ENCODE data around the gene FKBP5. TPM values are rescaled to one million over a fixed set of nuclear protein-coding genes. Genes with fewer than 3 reads are reported as not detected.

The FKBP5 gene
- total and polyA plus RNA-seq, 2 donors (not counting 3 experiments of a cell fraction or from before 2014, with no cell fraction given) = 16.7 to 56.8 TPM

DNA sequence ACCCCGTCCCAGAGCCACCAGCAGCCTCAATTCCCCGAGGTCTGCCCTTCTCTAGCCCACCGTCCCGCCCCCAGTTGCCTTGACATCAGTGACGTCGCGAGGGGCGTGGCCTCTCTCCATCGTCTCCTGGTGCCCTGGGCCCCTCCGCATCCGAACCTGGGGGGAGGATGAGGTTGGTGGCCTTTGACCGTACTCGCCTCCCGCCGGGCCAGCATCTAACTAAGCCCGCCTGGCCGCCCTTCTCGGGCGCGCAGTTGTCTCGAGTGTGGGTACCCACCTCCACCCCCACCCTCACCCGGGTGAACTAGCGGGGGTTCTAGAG lies 42.7 kb upstream of the FKBP5 start:
- no TSS peak for BruUV-seq (replicated peaks)
- H3K9ac ChIP-seq (replicated peaks; ENCODE audit: extremely low read depth, insufficient read depth, low read length) = peak overlapping the region; percentile 93
- peak overlapping the region; percentile 56 for H3K4me2 ChIP-seq (ENCODE audit: insufficient read depth, low read length)
- H3K27me3 ChIP-seq (ENCODE audit: control insufficient read depth in 2 of 2, insufficient read depth in 2 of 2, low read length in 2 of 2) = no peaks in the 10 kb centered on the region
- TF ChIP-seq MYC (IDR thresholded peaks at IDR 0.05; ENCODE audit: low read depth, low read length) = no peak
- no peak for TF ChIP-seq POLR2AphosphoS5 (IDR thresholded peaks at IDR 0.05; ENCODE audit: insufficient read depth, low read depth, low read length)
- TF ChIP-seq, protein P1, sequence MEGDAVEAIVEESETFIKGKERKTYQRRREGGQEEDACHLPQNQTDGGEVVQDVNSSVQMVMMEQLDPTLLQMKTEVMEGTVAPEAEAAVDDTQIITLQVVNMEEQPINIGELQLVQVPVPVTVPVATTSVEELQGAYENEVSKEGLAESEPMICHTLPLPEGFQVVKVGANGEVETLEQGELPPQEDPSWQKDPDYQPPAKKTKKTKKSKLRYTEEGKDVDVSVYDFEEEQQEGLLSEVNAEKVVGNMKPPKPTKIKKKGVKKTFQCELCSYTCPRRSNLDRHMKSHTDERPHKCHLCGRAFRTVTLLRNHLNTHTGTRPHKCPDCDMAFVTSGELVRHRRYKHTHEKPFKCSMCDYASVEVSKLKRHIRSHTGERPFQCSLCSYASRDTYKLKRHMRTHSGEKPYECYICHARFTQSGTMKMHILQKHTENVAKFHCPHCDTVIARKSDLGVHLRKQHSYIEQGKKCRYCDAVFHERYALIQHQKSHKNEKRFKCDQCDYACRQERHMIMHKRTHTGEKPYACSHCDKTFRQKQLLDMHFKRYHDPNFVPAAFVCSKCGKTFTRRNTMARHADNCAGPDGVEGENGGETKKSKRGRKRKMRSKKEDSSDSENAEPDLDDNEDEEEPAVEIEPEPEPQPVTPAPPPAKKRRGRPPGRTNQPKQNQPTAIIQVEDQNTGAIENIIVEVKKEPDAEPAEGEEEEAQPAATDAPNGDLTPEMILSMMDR (IDR thresholded peaks at IDR 0.05; ENCODE audit: extremely low read depth in 1 of 2, insufficient read depth in 1 of 2, low read depth in 1 of 2, low read length in 2 of 2) = no peak
- TF ChIP-seq POLR2A (IDR thresholded peaks at IDR 0.05; ENCODE audit: low read depth, low read length) = no peak
- TF ChIP-seq, protein P2, sequence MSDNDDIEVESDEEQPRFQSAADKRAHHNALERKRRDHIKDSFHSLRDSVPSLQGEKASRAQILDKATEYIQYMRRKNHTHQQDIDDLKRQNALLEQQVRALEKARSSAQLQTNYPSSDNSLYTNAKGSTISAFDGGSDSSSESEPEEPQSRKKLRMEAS (IDR thresholded peaks at IDR 0.05; ENCODE audit: insufficient read depth, insufficient read length) = no peak
- TF ChIP-seq GATA2 (IDR thresholded peaks at IDR 0.05; ENCODE audit: insufficient read depth, insufficient read length, low read depth, low read length) = no peak
- no peak for TF ChIP-seq JUN (IDR thresholded peaks at IDR 0.05; ENCODE audit: borderline replicate concordance, insufficient read depth, insufficient read length, low read depth)
- no peak for TF ChIP-seq FOS (IDR thresholded peaks at IDR 0.05; ENCODE audit: borderline replicate concordance, insufficient read depth, low read length)
- no peak for TF ChIP-seq EZH2 (IDR thresholded peaks at IDR 0.05; ENCODE audit: borderline replicate concordance, low read depth, low read length, severe bottlenecking)
- no peaks in the 10 kb centered on the region for H3K9me3 ChIP-seq (replicated peaks; ENCODE audit: control insufficient read depth, insufficient read depth, low read length)
- intact Hi-C loops (cut with micrococcal nuclease) (loop anchor here (10.0 kb wide), 1 partner anchor 437 kb away; the partner anchor contains the start of gene DEF6), dilution Hi-C loops (cut with MboI; ENCODE audit: extremely low pct_ligation_motif_present, low sequenced_read_pairs) (no loop called here)
- no peaks in the 10 kb centered on the region for H4K20me1 ChIP-seq (replicated peaks; ENCODE audit: control insufficient read depth, extremely low read depth, insufficient read depth, low read length)
- CTCF ChIA-PET = interaction anchor here (0.9 to 1.5 kb wide), 4 partner anchors 40 to 209 kb away, joined by 3 to 4 read pairs (median 3); no protein-coding TSS in a partner anchor
- peaks cover 39% of the 10 kb centered on the region for H3K4me1 ChIP-seq (ENCODE audit: control insufficient read depth, extremely low read depth, insufficient read depth, low read length)
- peak; percentile 89 for FAIRE-seq
- H2AFZ ChIP-seq (ENCODE audit: low read depth, low read length) = peak overlapping the region; percentile 56
- H3K79me2 ChIP-seq (ENCODE audit: control insufficient read depth, insufficient read depth, low read length) = no peaks in the 10 kb centered on the region
- peak; percentile 85 for DNase-seq (ENCODE audit: low read depth, low spot score)
- POLR2A ChIA-PET = no interaction called here
- H3K4me3 ChIP-seq (replicated peaks in 1 of 3; ENCODE audit: insufficient read depth in 1 of 3, low read depth in 1 of 3, low read length in 3 of 3) = peak overlapping the region; percentile 51 to 73 (median 61)
- peak overlapping the region; percentile 88 for H3K27ac ChIP-seq (ENCODE audit: insufficient read depth, low read depth, low read length)
- H3K36me3 ChIP-seq (ENCODE audit: control insufficient read depth in 2 of 2, extremely low read depth in 1 of 2, insufficient read depth in 2 of 2, low read length in 2 of 2) = no peaks in the 10 kb centered on the region
- H3K9me1 ChIP-seq (replicated peaks; ENCODE audit: control insufficient read depth, extremely low read depth, insufficient read depth, low read length) = no peaks in the 10 kb centered on the region
